GM10266 (cell line): ENCODE measurements around the gene ARFIP1.

Experiments used
- DNase-seq: peaks from one replicate; pipeline ENCODE4 v3.0.0; 2012; ENCODE audit errors: extremely low spot score
- TF ChIP-seq, protein P1 (sequence below): IDR thresholded peaks from 2 replicates; pipeline ENCODE4 v1.5.1; 2012; ENCODE audit warnings: mild to moderate bottlenecking, low read depth; ENCODE audit not compliant: control insufficient read depth, insufficient read depth; ENCODE audit errors: missing control alignments

ARFIP1 gene

DNA sequence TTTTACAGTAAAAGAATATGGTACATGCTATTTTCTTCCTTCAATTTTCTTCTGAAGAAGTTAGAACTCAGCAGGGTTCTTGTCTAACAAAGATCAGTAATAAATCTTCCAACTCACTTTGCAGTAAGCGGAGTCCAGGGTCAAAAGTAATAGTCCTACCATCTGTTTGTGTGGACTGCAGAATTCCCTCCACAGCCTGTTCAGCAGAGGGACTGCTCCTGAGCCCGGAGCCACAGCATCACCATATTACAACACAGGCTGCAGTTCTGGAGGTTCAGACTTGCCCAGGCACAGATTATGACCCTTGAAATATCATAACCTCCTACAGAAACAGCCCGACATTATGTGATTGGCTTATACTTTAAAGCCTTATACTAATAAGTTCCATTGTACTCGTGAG lies 166.7 kb downstream of the ARFIP1 start:
- DNase-seq: no peak
- TF ChIP-seq, protein P1, sequence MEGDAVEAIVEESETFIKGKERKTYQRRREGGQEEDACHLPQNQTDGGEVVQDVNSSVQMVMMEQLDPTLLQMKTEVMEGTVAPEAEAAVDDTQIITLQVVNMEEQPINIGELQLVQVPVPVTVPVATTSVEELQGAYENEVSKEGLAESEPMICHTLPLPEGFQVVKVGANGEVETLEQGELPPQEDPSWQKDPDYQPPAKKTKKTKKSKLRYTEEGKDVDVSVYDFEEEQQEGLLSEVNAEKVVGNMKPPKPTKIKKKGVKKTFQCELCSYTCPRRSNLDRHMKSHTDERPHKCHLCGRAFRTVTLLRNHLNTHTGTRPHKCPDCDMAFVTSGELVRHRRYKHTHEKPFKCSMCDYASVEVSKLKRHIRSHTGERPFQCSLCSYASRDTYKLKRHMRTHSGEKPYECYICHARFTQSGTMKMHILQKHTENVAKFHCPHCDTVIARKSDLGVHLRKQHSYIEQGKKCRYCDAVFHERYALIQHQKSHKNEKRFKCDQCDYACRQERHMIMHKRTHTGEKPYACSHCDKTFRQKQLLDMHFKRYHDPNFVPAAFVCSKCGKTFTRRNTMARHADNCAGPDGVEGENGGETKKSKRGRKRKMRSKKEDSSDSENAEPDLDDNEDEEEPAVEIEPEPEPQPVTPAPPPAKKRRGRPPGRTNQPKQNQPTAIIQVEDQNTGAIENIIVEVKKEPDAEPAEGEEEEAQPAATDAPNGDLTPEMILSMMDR: no peak

DNA sequence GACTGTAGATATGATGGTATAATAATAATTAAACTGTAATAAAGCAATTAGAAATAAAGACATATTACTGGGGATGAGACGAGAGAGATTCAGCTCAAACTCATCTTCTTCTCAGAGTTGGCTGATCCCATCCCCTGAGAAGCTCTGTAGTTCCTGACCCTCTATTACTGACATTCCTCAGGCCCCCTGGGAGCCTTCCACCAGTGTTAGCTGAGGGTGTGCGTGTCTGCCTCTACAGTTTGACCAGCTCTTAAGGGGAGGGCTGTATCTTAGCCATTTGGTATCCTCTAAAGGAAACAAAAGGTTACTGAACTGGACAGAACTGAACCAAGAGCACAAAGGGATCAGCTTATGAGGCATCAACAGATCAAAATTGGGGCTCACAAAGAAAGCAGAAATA lies 167.6 kb downstream of the ARFIP1 start:
- DNase-seq: no peak
- TF ChIP-seq, protein P1: no peak

- TF ChIP-seq, protein P1: no peak
- no peak for DNase-seq
Measured at GRCh38 chr4:152949930-152950329, 170.2 kb downstream of the ARFIP1 start.

- TF ChIP-seq, protein P1: no peak
- DNase-seq: no peak
Measured at GRCh38 chr4:152950402-152951274, 170.9 kb downstream of the ARFIP1 start.

GRCh38 chr4:152951348-152951747 lies 171.6 kb downstream of the ARFIP1 start:
- TF ChIP-seq, protein P1: no peak

GRCh38 chr4:152953514-152953913 lies 173.8 kb downstream of the ARFIP1 start:
- DNase-seq: no peak

More at GRCh38 chr4:152951348-152951747, 171.6 kb downstream of the ARFIP1 start:
- no peak for DNase-seq

More at GRCh38 chr4:152953514-152953913, 173.8 kb downstream of the ARFIP1 start:
- TF ChIP-seq, protein P1: no peak
